LoVo (cell line): ENCODE results near the gene PLEKHG1.

Source experiments
- DNase-seq: peaks from one replicate; pipeline ENCODE4 v3.0.0-alpha.2; 2016; ENCODE audit warnings: low spot score

Gene PLEKHG1

DNA sequence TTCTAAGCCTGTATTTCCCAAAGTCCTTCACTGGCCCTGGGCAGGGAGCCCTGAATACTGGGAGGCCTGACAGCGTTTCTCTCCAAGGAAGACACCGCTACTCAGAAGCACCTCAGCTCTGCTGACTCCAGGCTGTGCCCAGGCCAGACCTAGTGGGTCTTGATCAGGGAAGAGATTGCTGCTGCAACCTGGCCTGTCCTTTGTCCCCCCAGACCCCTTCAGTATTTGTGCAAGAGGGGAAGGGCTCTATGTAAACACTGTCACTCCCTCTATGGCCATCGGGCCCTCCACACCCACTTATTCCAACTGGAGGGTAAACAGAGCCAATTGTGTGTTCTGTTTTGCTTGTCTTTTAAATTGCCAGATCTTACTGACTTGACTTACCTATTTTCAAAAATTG is 20.6 kb downstream of the PLEKHG1 start:
- no peak for DNase-seq

DNA sequence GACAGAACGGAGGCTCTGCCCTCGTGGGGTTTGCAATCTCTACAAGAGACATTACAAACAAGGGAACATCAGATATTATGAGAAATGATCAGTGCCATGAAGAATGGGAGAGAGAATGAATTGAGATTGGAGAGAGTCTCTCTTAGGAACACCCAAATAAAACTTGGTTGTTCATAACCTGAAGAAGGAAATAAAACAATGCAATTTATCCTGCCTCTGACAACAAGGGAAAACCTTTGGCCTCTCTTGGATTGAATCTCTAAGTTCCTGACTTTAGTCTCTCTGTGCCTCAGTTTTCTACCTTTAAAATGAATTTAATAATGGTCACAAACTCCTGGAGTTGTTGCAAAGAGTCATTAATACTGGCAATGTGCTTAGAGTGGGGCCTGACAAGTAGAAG is 21.1 kb downstream of the PLEKHG1 start:
- DNase-seq: no peak

DNA sequence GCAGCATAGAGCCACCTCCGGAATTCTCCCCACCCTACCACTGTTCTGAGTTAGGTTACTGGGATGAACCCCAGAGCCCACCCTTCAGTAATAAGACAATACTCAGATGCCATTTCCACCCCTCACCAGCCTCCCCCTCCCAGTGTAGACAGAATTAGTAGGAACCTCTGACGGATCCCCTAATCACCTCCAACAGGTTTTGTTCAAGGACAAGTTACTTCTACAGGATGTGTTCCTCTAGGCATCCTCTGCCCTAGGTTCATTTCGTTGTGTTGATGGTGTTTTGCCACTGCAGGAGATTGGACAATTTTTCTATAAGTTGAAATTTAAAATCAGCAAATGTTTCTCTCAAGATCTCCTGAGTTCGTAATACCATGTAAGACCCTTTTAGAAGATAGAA is 22.8 kb downstream of the PLEKHG1 start:
- DNase-seq: no peak

DNA sequence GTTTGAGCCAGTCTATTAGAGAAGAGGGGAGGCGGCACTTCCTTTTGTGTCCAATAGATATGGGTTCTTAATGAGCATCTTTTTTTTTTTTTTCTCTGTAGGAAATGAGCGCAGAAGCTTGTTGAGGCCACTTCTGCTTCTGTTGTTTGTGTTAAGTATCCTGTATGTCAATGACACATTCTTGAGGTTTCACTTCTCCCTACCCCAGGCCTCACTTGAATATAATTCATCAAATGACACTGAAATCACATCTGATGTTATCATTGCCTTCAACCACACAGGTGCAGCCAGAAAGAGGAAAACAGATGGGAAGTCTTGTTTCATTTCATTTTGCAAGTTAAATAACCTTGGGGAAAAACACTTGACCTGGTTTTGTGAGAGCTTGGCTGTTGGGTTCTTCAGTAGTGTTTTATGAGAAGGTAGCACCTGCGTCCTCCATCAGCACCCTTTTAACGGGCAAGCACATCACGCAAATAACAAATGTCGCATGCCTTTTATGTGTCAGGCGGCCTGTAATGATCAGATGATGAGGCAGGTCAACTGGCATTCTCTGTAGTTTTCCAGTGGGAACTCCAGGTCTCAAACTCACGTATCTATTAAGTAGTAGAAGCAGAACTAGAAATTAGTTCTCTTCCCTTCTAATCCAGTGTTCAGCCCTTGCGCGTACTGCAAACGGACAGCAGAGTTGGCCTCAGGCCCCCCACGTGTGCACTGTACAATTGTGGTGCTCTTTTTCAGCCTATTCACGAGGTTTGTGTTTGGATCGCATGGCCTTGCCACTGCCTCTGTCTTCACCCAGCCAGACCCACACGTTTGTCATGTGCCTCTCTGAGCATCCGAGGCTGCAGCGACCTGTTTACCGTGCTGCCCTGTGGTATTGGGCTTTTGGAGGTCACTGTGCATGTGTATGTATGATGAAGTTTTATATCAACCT is 23.5 kb downstream of the PLEKHG1 start:
- DNase-seq: no peak

DNA sequence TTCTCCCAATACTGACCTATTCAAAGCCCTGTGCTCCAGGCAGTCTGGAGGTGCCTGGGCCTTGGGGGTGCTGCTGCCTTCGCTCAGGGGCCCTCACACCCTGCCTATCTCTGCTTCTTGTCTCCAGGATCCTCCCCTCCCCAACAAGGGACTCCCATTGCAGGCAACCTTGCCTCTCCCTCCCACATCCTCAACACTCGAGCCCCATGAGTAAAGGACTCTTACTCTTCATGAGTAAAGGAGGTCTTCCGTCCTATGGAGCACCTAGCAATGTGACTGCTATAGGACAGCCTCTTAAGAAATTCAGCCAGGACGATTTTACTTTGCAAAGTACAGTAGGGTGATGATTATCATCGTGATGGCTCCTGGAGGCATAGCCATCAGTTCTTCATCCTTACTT is 24.5 kb downstream of the PLEKHG1 start:
- DNase-seq: no peak

DNA sequence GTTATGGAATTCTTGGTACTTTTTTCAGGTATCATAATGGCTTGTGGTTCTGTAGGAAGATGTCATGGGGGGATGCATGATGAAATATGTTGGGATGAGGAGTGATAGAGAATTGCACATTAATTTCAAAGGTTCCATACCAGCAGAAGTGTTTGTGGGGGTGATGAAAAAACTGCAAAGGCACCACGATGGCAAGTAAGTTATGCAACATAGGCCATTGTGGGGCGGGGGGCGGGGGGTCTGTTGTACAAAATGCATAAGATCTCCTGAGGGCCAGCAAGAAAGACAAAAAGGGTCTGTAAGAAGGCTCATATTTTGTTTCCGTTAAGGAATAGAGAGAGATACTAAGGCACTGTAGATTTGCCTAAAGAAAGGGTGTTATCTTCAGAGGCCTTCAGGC is 26.2 kb downstream of the PLEKHG1 start:
- DNase-seq: no peak

DNA sequence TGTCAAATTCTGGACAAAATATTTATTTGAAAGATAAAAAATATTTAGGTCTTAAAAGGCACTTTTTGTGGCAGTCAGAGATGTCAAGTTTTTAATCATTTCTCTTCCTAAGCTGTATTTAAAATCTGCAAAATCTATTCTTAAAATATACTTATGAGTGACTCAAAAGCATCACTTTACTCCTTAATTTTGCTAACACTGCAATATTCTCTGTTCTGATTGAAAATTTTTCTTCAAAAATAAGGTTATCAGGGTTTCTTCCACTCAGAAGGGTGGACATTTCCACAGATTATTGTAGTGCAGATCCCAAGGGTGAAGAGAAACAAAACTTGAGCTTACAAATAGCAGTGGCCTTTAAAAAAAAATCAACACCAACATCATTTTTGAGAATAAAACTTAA is 27.5 kb downstream of the PLEKHG1 start:
- DNase-seq: no peak

DNA sequence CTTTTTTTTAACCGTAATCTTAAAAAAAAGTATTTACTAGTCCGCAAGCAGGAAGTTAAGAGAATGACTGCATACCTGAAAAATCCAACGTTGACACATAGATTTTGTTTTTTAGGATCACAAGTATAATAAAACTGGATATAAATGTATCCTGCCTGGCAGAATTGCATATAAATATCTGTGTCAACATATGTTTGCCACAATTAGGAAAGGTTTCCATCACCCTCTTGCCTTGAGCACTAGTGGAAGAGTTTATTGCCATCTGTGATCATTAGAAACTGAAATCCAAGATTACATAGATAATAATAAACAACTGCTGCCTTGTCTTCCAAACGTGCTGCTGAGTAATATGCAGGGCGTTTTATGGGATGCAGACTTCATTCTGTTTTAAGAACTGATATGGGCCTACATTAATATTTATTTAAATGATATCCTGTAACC is 27.9 kb downstream of the PLEKHG1 start:
- DNase-seq: peak; percentile 24

DNA sequence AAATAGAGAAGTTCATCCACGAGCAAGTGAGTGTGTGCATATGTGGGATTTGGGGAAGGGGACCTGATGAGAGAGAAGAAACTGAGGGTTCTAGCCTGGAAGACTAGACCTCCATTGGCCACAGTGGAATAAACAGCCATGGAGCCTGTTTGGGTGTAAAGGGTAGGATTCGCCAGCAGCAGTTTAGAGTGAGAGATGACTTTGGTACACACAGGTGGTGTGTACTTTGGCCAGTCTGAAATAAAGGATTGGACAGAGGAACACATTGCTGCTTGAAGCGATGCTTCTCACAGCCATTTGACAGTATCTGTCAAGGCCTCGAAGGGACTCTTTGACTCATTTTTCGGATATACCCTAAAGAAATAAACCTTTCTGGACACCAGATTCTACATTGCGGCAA is 29.2 kb downstream of the PLEKHG1 start:
- DNase-seq: no peak

DNA sequence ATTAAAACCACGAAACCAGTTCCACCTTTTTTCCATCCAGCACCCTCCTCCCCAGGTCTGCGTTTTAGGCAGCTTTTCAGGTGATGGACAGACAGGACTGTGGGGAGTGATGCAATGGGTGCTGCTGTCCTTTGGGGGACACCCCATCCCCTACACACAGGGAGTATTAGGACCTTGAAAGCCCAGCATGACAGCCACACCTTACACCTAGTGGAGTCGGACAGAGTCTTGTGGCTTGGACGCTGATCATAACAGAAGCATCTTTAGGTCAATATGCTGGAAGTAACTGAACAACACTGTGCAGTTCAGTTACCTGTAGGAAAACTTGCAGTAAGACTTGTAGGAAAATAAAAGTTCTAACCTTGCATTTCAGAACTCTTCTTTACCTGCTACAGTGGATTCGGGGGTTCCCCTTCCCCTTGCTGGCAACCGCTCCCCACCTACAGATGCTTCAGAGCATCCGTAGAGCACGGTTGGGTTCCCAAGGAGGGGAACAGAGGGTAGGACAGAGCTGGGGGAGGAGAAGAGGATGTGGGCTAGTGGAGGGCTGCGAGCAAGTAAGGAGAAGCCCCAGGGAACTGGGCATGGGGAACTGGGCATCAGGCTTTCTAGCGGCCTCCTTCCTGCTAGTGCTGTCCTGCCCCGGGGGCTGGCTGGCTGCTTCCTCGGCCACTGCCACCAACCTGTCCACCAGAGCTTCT is 31.7 kb downstream of the PLEKHG1 start:
- no peak for DNase-seq

DNA sequence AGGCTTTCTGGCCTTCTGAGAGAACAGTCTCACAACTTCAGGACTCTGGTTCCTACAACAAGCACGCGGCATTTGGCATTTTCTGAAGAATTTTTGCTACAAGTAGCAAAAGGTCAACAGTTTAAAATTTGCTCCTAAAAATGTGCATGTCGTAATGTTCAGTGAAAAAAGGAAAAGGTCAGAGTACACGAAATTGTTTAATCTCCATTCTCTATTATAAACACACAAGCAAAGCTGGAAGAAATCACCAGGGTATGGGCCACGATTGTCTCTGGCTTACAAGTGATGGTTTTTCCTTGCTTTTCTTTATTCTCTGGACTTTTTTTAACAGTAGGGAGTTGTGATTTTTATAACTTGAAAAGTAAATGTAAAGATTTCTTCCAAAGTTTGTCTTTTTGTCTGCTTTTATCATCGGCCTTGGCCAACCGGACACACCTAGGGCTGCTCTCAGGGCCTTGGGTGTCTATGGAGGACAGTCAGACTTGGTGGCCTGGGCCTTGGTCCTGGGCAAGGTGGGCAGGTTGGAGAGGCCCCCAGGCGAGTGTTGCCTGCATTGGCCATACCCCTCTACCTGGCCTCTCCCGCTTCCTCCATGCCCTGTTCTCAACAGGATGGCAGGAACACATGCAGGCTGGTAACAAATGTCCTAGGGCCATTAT is 32.4 kb downstream of the PLEKHG1 start:
- no peak for DNase-seq

DNA sequence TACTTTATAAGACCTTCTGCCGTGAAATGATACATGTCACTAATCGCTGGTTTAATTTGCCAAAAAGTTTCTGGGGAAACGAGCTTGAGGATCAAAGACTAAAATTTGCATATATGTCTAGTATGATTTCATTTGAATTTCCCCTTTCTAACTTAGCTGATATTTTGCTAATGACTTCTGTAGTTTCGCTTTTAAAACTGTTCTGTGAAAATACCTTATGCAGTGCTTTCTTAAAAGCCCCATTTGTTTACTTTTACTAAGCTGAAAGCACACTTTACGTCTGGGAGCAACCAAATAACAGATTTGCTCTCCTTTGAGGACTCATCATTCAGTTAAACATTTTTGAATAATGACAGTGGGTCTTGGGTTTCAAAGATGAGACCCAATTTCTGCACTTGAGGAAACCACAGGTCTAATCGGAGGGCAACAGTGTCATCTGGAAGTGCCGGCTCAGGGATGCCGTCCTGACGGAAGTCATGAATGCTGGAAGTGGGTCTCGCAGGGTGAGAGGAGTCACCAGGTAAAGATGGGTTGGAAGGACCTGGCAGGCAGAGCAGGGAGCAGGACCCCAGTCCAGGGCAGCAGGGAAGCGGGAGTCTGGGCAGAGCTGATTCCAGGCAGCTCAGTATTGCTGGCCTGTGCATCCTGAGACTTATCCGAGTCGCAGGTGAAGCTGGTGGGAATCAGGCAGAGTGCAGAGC is 33.2 kb downstream of the PLEKHG1 start:
- DNase-seq: no peak

DNA sequence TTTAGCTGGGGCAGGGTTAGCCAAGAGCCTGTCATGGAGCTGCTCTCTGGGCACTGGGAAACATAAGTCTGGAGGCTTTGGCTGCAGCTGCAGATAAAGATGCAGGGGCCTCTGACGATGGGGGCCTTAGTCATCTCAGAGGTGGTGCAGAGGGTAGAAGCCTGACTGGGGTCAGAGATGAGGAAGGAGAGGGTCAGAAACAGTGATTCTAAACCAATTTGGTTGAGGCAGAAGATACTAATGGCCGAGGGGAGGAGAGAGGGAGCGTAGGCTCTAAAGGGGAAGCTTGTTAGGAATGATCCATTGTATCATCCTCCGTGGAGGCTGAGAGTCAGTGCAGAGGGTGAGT is 33.8 kb downstream of the PLEKHG1 start:
- DNase-seq: no peak

DNA sequence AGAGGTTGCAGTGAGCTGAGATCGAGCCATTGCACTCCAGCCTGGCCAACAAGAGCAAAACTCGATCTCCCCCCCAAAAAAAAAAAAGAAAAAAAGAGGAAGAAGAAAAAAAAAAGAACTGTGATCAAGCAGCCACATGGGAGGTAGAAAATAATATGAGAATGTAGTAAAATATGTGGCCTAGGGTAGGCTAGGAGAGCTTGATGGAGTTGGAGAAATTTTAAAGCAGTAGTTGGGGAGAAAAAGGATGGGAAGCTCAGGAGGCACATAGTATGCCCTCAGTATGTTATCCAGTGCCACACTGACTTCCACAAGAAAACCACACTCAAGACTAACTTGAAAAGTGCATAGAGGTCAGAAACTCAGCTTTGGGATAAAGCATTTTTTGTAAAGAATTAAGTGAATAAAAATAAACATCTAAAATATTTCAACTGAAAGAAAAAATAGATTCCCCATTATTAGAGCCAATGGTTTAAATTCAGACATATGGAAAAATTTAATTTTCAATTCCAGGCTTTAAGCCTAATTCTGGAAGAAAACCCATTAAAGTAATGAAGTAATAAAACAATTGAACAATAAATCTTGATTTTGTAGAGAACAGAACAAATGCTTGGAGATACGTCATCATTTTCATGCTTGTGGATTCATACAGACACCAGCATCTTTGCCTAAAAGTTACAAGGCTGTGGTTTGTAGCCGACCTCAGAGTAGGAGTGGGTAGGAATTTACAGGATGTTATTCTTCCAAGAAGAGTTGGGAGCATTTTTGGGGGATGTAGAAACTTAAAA is 34.7 kb downstream of the PLEKHG1 start:
- no peak for DNase-seq

DNA sequence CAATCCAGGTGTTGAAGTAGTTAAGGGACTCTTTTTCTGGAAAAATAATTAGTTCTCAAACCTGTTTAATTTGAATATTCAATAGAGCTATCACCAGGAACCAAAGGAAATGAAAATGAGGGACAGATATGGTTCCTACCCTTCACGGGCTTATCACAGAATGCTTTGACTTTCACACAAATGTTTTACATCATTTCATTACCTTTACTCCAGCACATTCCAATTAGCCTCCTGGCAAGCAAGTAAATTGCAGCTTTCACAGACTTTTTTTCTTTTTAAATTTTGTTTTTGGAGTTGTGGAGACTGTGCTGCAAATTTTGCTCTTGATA is 35.2 kb downstream of the PLEKHG1 start:
- no peak for DNase-seq

DNA sequence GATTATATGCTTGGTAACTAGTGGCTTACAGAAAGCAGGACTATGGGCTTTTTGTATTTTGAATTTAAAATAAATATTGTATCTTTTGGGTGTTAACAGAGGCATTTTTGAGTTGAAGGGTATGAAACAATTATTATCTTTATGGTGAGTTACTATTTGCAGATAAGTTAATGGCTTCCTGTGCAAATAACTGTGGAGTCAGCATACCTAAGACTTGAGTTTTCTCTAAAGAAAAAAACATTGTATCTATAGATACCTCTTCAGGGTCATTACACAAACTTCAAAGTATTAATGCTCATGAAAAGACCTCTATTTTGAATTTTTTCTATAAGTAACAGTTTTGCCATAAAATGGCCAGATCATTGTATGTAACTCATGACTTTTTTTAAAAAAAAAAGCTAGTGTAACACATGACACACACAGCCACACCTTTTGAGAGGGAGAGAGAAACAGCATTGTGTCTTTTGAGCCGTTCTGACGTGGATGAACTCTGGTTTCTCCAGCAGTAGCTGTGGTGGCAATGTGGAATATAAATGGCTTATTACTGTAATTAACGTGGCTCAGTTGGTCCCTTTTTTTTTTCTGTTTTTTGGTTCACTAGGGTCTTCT is 36.3 kb downstream of the PLEKHG1 start:
- DNase-seq: no peak

DNA sequence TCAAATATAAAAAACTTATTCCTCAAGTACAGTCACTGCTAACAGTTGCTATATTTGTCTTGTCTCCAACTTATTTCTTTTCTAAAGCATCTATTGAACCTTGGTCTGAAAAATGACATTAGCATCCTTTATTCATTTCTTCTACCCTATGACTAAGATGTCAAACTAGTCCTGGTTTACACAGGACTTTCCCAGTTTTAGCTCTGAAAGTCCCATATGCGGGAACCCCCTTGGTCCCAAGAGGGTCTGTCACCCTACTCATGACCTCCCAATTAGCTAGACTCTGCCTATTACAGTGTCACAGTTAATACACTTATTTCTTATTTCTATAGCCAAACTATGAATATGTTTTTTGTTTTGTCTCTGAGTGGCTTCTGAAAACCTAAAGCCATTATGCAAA is 37.1 kb downstream of the PLEKHG1 start:
- no peak for DNase-seq

DNA sequence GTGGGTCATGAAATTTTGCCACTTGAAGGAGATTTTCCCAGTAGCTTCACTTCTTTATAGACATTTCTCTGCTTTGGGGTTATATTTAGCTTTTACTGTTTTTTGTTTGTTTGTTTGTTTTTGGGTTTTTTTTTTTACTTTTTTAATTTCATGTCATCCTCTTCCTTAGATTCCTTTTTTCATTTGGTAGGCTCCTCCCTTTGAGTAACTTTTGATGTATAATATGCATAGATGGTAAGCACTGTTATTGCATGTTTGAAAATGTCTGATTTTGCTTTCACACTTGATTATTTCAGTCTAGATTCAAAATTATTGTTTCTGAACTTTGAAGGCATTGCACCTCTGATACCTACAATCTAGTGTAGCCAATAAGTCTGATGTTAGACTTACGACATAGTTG is 37.6 kb downstream of the PLEKHG1 start:
- no peak for DNase-seq

DNA sequence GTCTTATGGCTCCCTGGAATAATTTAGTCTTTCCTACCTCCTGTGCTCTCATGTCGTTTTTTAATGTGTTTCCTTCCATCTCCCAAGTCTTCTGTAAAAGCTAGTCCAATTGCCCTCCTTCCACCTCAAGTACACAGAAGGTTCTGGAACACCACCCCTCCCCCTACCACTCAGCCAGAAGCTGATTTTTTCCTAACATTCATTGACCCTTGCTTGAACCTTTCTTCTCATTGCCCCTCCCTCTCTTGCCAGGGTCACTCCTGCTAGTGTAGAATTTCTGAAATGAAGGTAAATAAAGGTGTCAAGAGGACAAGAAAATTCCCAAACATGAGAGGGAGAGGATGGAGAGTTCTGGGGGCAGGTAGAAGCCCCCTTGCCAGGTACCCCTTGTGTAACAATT is 38.6 kb downstream of the PLEKHG1 start:
- DNase-seq: no peak

DNA sequence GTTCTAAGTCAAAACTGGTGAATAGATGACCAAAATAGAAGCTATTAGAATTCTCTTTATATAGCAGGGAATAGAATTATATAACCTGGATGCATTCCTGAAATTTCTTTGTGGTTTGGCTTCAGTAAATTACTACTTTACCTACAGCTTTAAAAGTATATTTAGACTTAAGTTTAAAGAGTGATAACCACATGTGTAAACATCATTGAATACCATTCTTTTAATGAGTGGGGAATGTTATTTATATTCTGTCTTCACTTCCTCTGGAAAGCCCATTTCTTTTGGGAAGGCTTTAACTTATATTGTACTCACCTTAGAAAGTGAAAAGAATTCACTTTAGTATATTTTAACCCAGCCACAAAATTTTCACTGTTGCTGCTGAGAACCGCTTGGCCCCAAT is 39.1 kb downstream of the PLEKHG1 start:
- no peak for DNase-seq

DNA sequence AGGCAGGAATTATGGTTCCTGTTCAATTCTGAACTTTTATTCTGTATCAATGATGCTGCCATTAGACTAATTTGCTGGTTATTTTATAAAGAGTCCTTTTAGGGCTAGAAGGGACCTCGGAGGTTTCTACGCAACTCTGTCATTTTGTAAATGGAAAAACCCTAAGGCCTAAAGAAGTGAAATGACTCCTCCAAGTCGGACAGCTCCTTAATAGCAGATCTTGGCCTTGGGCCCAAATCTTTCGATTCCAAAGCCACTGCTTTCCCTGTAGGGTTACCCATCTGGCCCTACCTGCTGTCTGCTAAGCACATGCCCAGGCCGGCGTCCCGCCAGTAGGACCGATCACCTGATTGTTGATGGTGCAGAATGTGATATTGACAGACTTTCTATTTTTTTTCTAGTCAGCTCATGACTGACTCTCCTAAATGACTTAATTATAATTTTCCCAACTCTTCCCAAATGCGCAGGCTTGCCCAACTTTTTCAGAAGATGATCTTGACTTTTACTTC is 40.2 kb downstream of the PLEKHG1 start:
- DNase-seq: no peak
